HG03457 (cell line): ENCODE data around the gene ATP6V0D1.

Experiments used
- ATAC-seq: cut with Tn5 transposase; IDR thresholded peaks from one replicate; pipeline ENCODE4 v1.9.1; 2021; ENCODE audit warnings: moderate number of reproducible peaks; ENCODE audit not compliant: unreplicated experiment

ATP6V0D1 gene

DNA sequence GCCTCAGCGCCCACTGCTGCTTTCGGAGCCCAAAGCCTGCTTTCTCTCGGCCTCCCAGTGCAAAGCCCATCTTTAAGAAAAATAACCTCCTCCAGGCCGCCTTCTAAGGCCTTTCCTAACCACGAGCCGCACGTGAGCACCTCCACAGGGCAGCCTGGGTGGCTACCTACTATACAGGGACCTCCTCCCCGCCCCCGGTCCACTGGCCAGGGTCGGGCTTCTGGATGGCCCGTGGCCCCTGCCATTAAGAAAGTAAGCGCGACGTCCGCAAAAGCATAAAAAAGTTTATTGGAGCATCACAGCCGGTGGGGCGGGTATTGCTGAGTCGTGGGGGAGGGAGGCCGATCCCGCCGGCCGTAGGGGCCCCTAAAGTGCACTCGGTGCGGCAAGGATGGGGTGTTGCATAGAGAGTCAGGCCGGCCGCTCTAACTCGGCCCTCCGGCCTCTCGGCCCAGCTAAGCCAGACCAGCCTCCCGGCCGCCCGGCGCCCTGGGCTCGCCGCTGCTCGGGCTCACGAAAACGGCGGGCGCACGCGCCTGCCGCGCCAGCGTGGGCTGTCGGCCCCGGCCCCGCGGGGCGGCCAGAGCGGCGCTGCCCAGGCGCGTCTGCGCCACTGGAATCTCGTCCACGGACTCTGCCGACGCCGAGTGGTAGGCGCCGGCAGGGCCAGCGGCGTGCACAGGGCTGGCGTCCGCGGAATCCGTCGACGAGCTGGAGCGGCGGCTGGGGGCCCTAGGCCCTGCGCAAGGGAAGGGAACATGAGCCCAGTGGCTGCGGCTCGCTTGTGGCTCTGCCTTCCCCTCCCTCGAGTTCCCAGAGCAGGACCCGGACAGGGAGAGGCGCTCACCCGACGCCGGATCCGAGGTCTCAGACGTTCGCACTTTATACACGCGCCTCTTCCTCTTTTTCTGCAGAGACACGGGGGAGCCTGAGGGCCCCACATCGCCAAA lies 86.5 kb downstream of the ATP6V0D1 start:
- no peak for ATAC-seq

DNA sequence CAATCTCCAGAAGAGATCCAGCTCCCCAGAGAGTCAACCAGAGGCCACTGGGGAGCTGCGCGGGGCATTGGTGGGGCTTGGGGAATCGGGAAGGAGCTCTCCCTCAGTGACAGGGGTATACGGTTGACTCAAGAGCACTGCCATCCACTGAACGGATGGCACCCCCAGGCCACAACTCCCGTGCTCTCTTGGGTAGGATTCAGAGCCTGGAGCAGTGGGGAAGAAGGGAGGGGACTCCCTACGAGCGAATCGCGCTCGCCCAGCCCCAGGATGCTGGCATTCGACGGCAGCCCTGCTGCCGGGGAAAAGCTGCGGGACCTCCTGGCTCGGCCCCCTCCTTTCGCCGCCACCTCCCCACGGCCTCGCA lies 87.2 kb downstream of the ATP6V0D1 start:
- ATAC-seq, result no peak

DNA sequence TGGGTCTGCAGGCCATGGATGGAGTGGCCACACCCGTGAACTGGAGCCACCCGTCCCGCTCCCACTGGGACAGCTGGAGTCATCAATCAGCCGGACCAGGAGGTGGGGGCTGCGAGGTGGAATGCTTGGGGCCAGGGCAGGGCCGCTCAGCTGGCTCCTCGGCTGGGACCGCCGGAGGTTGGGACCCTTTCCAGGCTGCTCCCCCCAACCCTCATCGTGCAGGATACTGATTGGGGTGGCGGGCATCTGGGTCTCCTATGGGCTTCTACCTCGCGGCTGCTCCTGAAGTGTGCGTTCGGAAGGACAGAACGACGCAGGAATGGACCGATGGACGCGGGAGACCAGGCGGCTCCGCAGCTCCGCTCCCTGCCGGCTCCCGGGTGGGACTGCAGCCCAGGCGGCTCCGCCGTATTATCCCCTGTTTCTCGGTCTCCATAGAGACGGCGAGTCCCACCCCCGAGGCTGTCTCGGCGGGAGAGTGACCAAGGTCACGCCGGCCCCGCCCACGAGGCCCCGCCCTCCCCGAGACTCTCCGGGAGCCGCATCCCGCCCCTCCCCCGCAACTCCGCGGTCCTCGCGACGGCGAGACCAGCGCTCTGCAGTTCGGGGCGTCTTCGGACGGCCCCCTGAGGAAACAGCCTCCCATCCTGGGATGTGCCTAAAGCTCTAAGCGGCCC lies 87.7 kb downstream of the ATP6V0D1 start, which contains the start of gene TPPP3:
TPPP3 (minus strand) TSS at position 388 of the 677 bp plus-strand sequence. CDS start 2,387 bp downstream, outside the sequence.
- no peak for ATAC-seq

DNA sequence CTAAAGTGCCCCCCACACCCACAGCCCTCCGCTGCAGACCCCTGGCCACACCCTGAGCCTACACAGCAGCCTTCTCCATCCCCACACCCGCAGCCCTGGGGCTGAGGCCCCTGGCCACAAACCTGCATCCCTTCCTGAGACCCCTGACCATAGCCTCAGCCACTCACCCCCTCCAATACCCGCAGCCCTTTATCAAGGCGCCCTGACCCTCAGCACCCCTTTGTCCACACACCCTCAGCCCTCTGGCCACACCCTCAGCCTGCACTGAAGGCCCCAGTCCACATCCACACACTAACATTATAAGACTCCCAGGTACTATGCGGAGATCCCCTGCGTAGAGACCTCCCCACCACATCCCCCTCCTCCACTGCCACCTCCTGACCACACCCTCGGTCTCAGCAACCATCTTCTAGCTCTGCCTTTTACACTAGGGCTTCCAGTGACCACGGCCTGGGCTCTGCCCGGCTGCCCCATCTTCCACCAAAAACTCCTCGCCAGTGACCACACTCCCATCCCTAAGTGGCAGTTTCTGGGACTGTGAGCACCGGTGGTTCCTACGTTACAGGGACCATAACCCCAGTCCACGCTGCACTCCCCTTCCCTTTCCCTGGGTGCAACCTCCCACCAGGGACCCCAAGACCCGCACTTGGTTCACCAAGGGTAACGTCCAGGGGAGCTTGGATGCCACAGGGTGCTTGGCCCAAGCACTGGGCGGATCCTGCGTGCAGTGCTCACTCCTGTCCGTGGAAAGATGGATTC lies 88.5 kb downstream of the ATP6V0D1 start:
- no peak for ATAC-seq

DNA sequence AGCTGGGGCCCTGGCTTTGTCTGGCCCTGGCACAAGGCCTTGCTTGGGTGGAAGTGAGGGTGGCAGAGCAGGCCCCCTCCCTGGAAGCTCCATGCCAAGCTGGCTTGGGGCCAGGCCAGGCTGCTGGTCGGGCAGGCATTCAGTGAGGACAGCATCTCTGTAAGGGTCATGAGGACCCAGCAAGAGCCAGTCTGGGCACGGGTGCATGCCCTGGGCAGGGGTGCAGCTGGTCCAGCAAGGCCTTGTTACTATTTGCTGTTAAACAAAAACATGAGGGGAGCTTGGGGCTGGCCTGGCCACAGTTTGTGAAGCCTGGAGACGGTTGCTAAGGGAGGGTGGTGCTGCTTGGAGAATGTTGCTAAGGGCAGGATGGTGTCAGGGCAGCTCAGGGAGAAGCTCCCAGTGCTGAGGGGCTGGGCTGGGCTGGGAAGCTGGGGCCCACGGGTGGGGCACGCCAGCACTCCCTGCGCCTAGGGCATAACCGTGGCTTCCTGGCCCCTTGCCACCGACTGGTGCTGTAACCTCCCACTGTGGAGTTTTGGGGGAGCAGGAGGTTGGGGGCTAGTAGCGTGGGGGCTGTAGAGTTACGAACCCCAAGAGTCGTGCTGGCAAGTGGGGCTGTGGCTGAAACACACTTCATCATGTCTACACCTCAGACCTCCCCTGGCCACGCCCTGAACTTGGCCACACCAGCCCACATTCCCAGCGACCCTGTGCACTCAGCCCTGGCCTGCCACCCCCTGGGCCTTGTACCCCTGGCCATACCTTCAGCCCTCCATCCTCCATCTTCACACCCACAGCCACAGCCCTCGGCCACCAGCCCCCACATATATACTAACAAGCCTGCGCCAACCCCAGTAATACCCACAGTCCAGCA lies 89.3 kb downstream of the ATP6V0D1 start:
- no peak for ATAC-seq

DNA sequence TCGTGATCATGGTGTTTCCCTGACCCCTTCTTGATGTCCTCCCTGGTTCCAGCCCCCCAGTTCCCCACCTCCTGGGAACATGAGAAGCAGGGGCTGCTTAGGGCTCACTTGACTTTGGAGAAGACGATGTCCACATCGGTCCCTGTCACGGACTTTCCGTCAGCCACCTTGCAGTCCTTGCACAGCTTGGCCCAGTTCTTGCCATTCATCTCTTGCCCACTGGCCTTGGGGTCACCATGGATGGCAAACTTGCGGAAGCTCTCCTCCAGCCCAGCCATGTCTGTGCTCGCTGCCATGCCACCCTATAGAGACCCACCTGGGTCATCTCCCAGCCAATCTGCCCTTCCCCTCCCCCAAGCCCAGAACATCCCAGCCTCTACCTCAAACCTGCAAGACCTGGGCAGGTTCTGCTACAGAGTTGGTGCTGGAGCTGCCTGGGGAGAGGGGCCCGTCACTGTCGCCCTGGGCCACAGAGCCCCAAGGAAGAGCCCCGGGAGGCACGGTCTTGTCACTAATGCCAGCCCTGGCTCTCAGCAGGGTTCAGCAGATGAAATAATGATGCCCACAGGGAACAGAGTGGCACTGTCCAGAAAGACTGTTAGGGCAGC lies 90.0 kb downstream of the ATP6V0D1 start:
- ATAC-seq, result no peak

DNA sequence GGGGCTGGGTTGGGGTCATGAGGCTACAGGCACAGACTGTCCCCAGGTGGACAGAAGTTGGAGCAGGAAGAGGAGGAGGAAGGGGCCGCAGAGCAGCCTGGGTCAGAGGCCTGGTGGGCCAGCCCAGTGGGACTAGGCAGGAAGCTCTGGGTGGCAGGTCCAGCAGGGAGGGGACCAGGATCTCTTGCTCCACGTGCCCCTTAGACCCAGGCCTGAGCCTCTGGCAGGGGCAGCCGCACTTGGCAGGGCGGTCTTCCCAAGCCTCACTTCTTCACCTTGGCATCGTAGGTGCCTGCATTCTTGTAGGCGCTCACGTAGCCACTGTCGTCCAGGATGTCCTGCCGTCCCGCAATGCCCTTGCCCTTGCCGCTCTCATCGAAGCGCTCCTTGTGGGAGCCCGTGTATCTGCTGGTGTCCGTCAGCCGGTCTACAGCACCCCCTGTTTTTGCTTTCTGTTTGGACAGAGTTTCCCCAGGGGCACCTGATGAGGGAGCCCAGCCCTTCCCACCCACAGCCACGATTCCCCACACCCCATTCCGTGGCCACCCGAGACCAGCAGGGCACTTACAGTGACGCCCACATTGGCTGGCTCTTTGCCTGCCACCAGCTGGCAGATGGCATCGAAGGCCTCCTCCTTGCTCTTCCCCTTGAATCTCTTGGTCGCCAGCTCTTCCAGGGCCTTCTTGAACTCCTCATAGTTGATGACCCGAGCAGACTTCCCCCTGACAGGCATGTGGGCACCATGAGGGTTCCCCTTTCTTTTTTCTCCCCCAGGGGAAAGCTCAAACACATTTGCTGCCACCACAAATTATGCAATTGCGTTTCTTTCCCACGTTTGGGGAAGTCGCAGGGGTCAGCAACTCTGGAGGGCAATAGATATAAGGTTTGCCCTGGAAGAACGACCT lies 90.8 kb downstream of the ATP6V0D1 start:
- ATAC-seq, result no peak

DNA sequence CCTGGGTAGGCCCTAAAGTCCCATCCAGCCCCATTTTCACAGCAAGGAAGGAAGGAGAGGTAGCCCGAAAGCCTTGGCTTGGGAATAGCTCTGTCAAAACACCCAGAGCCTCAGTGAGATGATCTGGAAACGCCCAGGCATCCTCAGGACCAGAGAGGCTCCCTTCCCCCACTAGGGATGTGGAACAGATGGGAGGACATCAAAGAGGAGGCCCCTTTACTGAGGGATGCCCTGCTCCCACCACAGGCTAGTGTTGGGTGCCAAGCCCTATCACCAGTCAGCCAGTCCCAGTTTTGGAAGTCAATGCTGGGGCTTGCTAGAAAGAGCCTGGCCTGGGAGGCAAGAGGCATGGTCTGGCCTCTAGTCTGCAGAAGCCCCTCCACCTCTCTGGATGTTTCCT lies 92.4 kb downstream of the ATP6V0D1 start:
- no peak for ATAC-seq

DNA sequence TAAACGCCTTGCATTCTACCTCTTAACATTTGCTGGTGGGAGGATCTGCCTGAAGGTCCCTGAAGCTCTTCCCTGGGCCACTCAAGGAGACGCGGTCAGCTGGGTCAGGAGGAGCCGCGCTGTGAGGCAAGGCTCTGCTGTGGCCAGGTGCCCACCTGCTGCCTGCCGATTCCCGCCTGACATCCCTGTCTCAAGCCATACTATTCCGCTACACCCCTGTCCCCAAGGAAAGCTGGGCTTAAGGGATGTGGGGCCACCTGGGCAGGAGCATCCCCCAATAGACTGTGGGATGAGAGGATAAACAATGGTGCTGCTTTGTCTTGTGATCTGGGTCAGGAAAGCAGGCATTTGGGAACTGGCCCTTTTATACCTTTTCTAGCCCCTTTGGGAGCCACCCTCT lies 92.8 kb downstream of the ATP6V0D1 start:
- ATAC-seq, result no peak
